Trophoblast cell (in vitro differentiated cells and primary cell): Measurements from ENCODE around the gene LY6G5C.

Experiments
- DNase-seq, 2 donors: peaks; one replicate each; pipeline ENCODE4 v3.0.0-alpha.2; 2016
- H2AFZ ChIP-seq: 2 replicates; pipeline ENCODE4 v1.6.1; 2013; ENCODE audit warnings: low read length, moderate library complexity, mild to moderate bottlenecking; ENCODE audit not compliant: insufficient read depth, poor library complexity
- H2AK5ac ChIP-seq: 2 replicates; pipeline ENCODE4 v1.6.1; 2013; ENCODE audit warnings: mild to moderate bottlenecking, low read length
- H2BK120ac ChIP-seq: 2 replicates; pipeline ENCODE4 v1.6.1; 2013; ENCODE audit warnings: low read length, mild to moderate bottlenecking, moderate library complexity; ENCODE audit not compliant: insufficient read depth, poor library complexity
- H2BK12ac ChIP-seq: 2 replicates; pipeline ENCODE4 v1.6.1; 2013; ENCODE audit warnings: mild to moderate bottlenecking, low read length, moderate library complexity
- H2BK5ac ChIP-seq: 2 replicates; pipeline ENCODE4 v1.6.1; 2013; ENCODE audit warnings: low read length, low read depth, moderate library complexity, mild to moderate bottlenecking; ENCODE audit not compliant: poor library complexity
- H3K14ac ChIP-seq: 2 replicates; pipeline ENCODE4 v1.6.1; 2013; ENCODE audit warnings: mild to moderate bottlenecking, low read length
- H3K18ac ChIP-seq: 2 replicates; pipeline ENCODE4 v1.6.1; 2013; ENCODE audit warnings: mild to moderate bottlenecking, low read length
- H3K23ac ChIP-seq: 2 replicates; pipeline ENCODE4 v1.6.1; 2013; ENCODE audit warnings: low read length
- H3K27ac ChIP-seq: 2 replicates; pipeline ENCODE4 v1.5.1; 2013; ENCODE audit warnings: low read depth, mild to moderate bottlenecking, inconsistent platforms, low read length, moderate library complexity
- H3K27me3 ChIP-seq: 2 replicates; pipeline ENCODE4 v1.6.1; 2013; ENCODE audit warnings: inconsistent platforms, mild to moderate bottlenecking, low read length, moderate library complexity; ENCODE audit not compliant: insufficient read depth
- H3K36me3 ChIP-seq, 2 experiments: 1 replicate in 1 of 2; 2 replicates in 1 of 2; pipeline ENCODE4 v1.6.1; 2013; ENCODE audit warnings: low read length in 2 of 2, mild to moderate bottlenecking in 2 of 2, moderate library complexity in 1 of 2; ENCODE audit not compliant: insufficient read depth in 2 of 2, control insufficient read depth in 1 of 2
- H3K4ac ChIP-seq: 2 replicates; pipeline ENCODE4 v1.6.1; 2013; ENCODE audit warnings: low read depth, mild to moderate bottlenecking, low read length, moderate library complexity
- H3K4me1 ChIP-seq, 2 experiments: 1 replicate in 1 of 2; 2 replicates in 1 of 2; pipeline ENCODE4 v1.6.1; 2013; ENCODE audit warnings: low read length in 2 of 2, mild to moderate bottlenecking in 2 of 2, moderate library complexity in 1 of 2; ENCODE audit not compliant: insufficient read depth in 2 of 2, control insufficient read depth in 1 of 2
- H3K4me2 ChIP-seq: 2 replicates; pipeline ENCODE4 v1.6.1; 2013; ENCODE audit warnings: inconsistent platforms, mild to moderate bottlenecking, low read length, moderate library complexity
- H3K4me3 ChIP-seq: 2 replicates; pipeline ENCODE4 v1.5.1; 2013; ENCODE audit warnings: mild to moderate bottlenecking, low read depth, low read length, inconsistent platforms
- H3K79me1 ChIP-seq: one replicate; pipeline ENCODE4 v1.6.1; 2013; ENCODE audit warnings: low read length
- H3K79me2 ChIP-seq: 2 replicates; pipeline ENCODE4 v1.6.1; 2013; ENCODE audit warnings: low read length, mild to moderate bottlenecking; ENCODE audit not compliant: control insufficient read depth, insufficient read depth, poor library complexity
- H3K9ac ChIP-seq: 2 replicates; pipeline ENCODE4 v1.6.1; 2013; ENCODE audit warnings: mild to moderate bottlenecking, low read length
- H3K9me3 ChIP-seq: 2 replicates; pipeline ENCODE4 v1.6.1; 2013; ENCODE audit warnings: low read depth, mild to moderate bottlenecking, control low read depth, inconsistent platforms, low read length; ENCODE audit not compliant: insufficient read depth
- H4K12ac ChIP-seq: 2 replicates; pipeline ENCODE4 v1.6.1; 2013; ENCODE audit warnings: low read depth, mild to moderate bottlenecking, low read length, moderate library complexity
- H4K8ac ChIP-seq: 2 replicates; pipeline ENCODE4 v1.6.1; 2013; ENCODE audit warnings: low read depth, mild to moderate bottlenecking, low read length, moderate library complexity
- H4K91ac ChIP-seq: one replicate; pipeline ENCODE4 v1.6.1; 2013; ENCODE audit warnings: low read depth, mild to moderate bottlenecking, low read length, moderate library complexity
- WGBS: extraction: QIAGEN DNeasy Blood & Tissue Kit; methylation state at CpG from one replicate; pipeline ENCODE4 v1.1.7; 2013; ENCODE audit warnings: missing lambda C conversion rate; ENCODE audit not compliant: insufficient read length, insufficient coverage; ENCODE audit errors: extremely low coverage; 5-methylcytosine and 5-hydroxymethylcytosine counted together

Gene LY6G5C

GRCh38 chr6:31702819-31703716 lies 22.2 kb upstream of the LY6G5C start, which contains the start of gene ABHD16A:
TSS of gene ABHD16A (minus strand) at chr6:31703324. CDS start at chr6:31703281, 43 bp downstream.
- Histone ChIP-seq H3K23ac (no peak within 1 kb of the TSS), H4K12ac (peak within 1 kb of the TSS; percentile 94), H3K27ac (peak within 1 kb of the TSS; percentile 94), H3K4me1 (peaks cover 7 to 8% of the 10 kb centered on the region in 2 experiments), H2BK12ac (peak within 1 kb of the TSS; percentile 47), H2AFZ (peak within 1 kb of the TSS; percentile 60), H3K79me1 (peaks cover 6% of the 10 kb centered on the region), H2AK5ac (no peak within 1 kb of the TSS), H4K91ac (peak within 1 kb of the TSS; percentile 71), H3K9ac (peak within 1 kb of the TSS; percentile 99), H3K14ac (peak within 1 kb of the TSS; percentile 48), H3K79me2 (peaks cover 6% of the 10 kb centered on the region), H3K4me2 (peak within 1 kb of the TSS; percentile 82), H3K9me3 (peaks cover 2% of the 10 kb centered on the region), H3K4ac (peak within 1 kb of the TSS; percentile 78), H3K18ac (peak within 1 kb of the TSS; percentile 60), H3K4me3 (peak within 1 kb of the TSS; percentile 88), H3K36me3 (peaks cover 5 to 7% of the 10 kb centered on the region in 2 experiments), H3K27me3 (no peaks in the 10 kb centered on the region), H2BK120ac (peak within 1 kb of the TSS; percentile 29), H4K8ac (peak within 1 kb of the TSS; percentile 87), H2BK5ac (peak within 1 kb of the TSS; percentile 38)
- WGBS: no CpG with 5 or more reads among the region's 54 CpGs
- peak; percentile 99 to 100 for DNase-seq

GRCh38 chr6:31702405-31702818 lies 21.5 kb upstream of the LY6G5C start:
- Histone ChIP-seq H4K12ac (peak overlapping the region; percentile 94), H3K4me1 (peaks cover 7 to 8% of the 10 kb centered on the region in 2 experiments), H3K36me3 (peaks cover 7% of the 10 kb centered on the region in 2 experiments), H3K79me1 (peaks cover 6% of the 10 kb centered on the region), H2BK5ac (peak overlapping the region; percentile 38), H3K79me2 (peaks cover 6% of the 10 kb centered on the region), H3K4me2 (peak overlapping the region; percentile 82), H2BK12ac (no peak overlapping the region), H2AK5ac (no peak overlapping the region), H3K4ac (peak overlapping the region; percentile 78), H3K14ac (peak overlapping the region; percentile 48), H3K9me3 (peaks cover 2% of the 10 kb centered on the region), H3K27ac (peak overlapping the region; percentile 94), H3K9ac (peak overlapping the region; percentile 99), H2AFZ (peak overlapping the region; percentile 38), H3K4me3 (peak overlapping the region; percentile 88), H4K8ac (peak overlapping the region; percentile 87), H3K18ac (peak overlapping the region; percentile 60), H3K23ac (no peak overlapping the region), H2BK120ac (peak overlapping the region; percentile 29), H4K91ac (peak overlapping the region; percentile 69), H3K27me3 (no peaks in the 10 kb centered on the region)
- WGBS: no CpG with 5 or more reads among the region's 10 CpGs
- peak in 1 of 2 donors; percentile 15 for DNase-seq

- WGBS: no CpG with 5 or more reads among the region's 7 CpGs
These were observed 21.0 kb upstream of the LY6G5C start for GRCh38 chr6:31701666-31702404.

GRCh38 chr6:31700740-31701401 lies 20.0 kb upstream of the LY6G5C start:
- peak overlapping the region; percentile 9 for H3K4ac ChIP-seq
- no peak overlapping the region for H3K4me2 ChIP-seq
- H2BK5ac ChIP-seq: no peak overlapping the region
- H3K79me2 ChIP-seq: peaks cover 6% of the 10 kb centered on the region
- no peak overlapping the region for H2BK12ac ChIP-seq
- no CpG with 5 or more reads among the region's 5 CpGs for WGBS
- no peak overlapping the region for H3K9ac ChIP-seq
- no peak overlapping the region for H4K8ac ChIP-seq
- H2BK120ac ChIP-seq: no peak overlapping the region
- H3K36me3 ChIP-seq: peaks cover 12 to 14% of the 10 kb centered on the region in 2 experiments
- no peak overlapping the region for H4K91ac ChIP-seq
- H3K27me3 ChIP-seq: no peaks in the 10 kb centered on the region
- no peak overlapping the region for H2AK5ac ChIP-seq
- no peak overlapping the region for H3K23ac ChIP-seq
- H3K4me1 ChIP-seq: peaks cover 7 to 10% of the 10 kb centered on the region in 2 experiments
- no peak overlapping the region for H2AFZ ChIP-seq
- H3K27ac ChIP-seq: no peak overlapping the region
- no peak overlapping the region for H3K14ac ChIP-seq
- peaks cover 6% of the 10 kb centered on the region for H3K79me1 ChIP-seq
- DNase-seq: no peak
- no peak overlapping the region for H4K12ac ChIP-seq
- H3K4me3 ChIP-seq: no peak overlapping the region
- H3K9me3 ChIP-seq: no peaks in the 10 kb centered on the region
- H3K18ac ChIP-seq: no peak overlapping the region

More at GRCh38 chr6:31701666-31702404, 21.0 kb upstream of the LY6G5C start:
- Histone ChIP-seq H3K4me3 (no peak overlapping the region), H4K8ac (no peak overlapping the region), H3K4me1 (peaks cover 7 to 8% of the 10 kb centered on the region in 2 experiments), H2BK5ac (no peak overlapping the region), H2AK5ac (no peak overlapping the region), H2AFZ (no peak overlapping the region), H3K36me3 (peaks cover 8% of the 10 kb centered on the region in 2 experiments), H3K18ac (peak overlapping the region; percentile 5), H3K27ac (no peak overlapping the region), H3K9me3 (no peaks in the 10 kb centered on the region), H3K79me2 (peaks cover 6% of the 10 kb centered on the region), H4K12ac (no peak overlapping the region), H3K27me3 (no peaks in the 10 kb centered on the region), H4K91ac (no peak overlapping the region), H3K14ac (peak overlapping the region; percentile 22), H3K79me1 (peaks cover 6% of the 10 kb centered on the region), H3K4me2 (peak overlapping the region; percentile 82), H3K9ac (peak overlapping the region; percentile 60), H3K4ac (peak overlapping the region; percentile 78), H3K23ac (peak overlapping the region; percentile 46), H2BK12ac (no peak overlapping the region), H2BK120ac (no peak overlapping the region)
- DNase-seq: no peak
